HG03460 (cell line): Measurements from ENCODE around the gene FAM135A.
"Not testable (repeated sequence)": the region's sequence is repeated elsewhere in the genome, so short reads cannot be mapped to it uniquely, and the experiment has no call there.

ENCODE experiments used
- ATAC-seq: cut with Tn5 transposase; IDR thresholded peaks from one replicate; pipeline ENCODE4 v1.9.1; 2021; ENCODE audit not compliant: unreplicated experiment

The FAM135A gene

GRCh38 chr6:70609181-70609580, 195.9 kb downstream of the FAM135A start:
- ATAC-seq: not testable (repeated sequence)
